GM19463 (cell line): Measurements from ENCODE around the gene PGM2.
"Not testable (repeated sequence)": the region's sequence is repeated elsewhere in the genome, so short reads cannot be mapped to it uniquely, and the experiment has no call there.

Source experiments
- ATAC-seq: cut with Tn5 transposase; IDR thresholded peaks from one replicate; pipeline ENCODE4 v1.9.1; 2021; ENCODE audit warnings: mild to moderate bottlenecking, moderate library complexity; ENCODE audit not compliant: unreplicated experiment

The PGM2 gene

GRCh38 chr4:37826295-37827029 is at the start of gene PGM2:
PGM2 (plus strand) TSS chr4:37826686; CDS start chr4:37826733, 47 bp downstream.
- peak; percentile 98 for ATAC-seq

GRCh38 chr4:37779896-37780295 is 46.6 kb upstream of the PGM2 start:
- ATAC-seq = no peak

DNA sequence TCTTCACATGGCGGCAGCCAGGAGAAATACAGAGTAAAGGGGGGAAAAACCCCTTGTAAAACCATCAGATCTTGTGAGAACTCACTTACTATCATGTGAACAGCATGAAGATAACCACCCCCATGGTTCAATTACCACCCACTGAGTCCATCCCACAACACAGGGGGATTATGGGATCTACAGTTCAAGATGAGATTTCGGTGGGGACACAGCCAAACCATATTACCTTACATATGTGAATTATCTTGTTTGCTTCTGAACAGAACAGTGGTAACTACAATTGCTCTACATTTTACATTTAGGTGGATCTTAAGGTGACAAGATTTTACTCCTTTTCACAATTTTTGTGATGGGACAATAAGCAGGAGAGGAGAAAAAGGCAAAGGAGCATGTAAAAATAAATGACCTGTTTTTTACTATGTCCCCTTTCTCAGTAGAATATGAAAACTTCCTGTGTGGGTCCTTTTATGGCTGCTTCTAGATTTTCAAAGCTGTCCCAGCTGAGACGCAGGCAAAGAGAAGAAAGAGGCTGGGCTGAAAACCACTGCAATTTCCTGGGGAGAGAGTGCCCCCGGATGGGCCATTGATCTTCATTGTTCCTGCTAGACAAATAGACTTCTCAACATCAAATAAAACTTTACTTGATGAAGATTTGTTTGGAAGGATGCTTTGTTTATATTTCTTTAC is 45.9 kb upstream of the PGM2 start:
- no peak for ATAC-seq

DNA sequence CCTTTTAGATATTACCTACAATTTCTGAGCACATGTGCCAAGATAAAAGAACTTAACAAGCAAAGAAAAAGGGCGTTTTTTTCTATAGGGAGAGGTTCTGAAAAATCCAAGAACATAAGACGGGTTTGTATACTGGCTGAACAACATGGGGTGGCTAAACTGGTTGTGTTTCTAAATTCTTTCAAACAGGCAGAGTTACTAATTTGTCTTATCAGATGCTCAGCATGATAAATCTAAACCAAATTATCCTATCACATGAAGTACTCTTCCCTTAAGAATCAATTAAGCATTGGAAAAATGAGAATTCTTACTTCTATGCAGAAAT is 45.4 kb upstream of the PGM2 start:
- ATAC-seq = no peak

- ATAC-seq = not testable (repeated sequence)
Measured at GRCh38 chr4:37786267-37786666, 40.2 kb upstream of the PGM2 start.

DNA sequence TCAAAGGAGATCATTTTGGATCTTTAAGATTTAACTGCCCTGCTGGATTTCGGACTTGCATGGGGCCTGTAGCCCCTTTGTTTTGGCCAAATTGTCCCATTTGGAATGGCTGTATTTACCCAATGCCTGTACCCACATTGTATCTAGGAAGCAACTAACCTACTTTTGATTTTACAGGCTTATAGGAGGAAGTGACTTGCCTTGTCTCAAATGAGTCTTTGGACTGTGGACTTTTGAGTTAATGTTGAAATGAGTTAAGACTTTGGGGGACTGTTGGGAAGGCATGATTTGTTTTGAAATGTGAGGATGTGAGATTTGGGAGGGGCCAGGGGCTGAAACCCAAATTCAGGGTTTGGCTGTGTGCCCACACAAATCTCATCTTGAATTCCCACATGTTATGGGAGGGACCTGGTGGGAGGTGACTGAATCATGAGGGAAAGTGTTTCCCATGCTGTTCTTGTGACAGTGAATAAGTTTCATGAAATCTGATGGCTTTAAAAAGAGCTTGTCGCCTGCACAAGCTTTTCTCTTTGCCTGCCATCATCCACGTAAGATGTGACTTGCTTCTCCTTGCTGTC is 38.5 kb upstream of the PGM2 start:
- not testable (repeated sequence) for ATAC-seq

DNA sequence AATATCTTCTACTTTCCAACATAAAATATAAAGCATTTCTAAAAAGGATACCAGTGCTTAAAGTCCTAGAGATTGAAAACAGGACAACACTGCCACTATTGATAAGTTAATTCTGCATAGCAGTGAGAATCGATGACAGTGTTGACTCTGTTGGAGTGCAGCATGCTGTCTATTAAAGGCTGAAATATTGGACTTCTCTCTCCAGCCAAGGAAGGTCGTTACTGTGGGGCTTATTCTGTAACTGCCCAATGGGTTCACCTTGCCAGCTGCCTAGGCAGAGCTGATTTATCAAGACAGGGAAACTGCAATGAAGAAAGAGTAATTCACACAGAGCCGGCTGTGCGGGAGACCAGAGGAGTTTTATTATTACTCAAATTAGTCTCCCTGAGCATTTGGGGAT is 37.7 kb upstream of the PGM2 start:
- no peak for ATAC-seq

- ATAC-seq = no peak
Measured at GRCh38 chr4:37792241-37792640, 34.2 kb upstream of the PGM2 start.

- ATAC-seq = no peak
Measured at GRCh38 chr4:37793562-37793961, 32.9 kb upstream of the PGM2 start.

- no peak for ATAC-seq
Measured at GRCh38 chr4:37794056-37794455, 32.4 kb upstream of the PGM2 start.

DNA sequence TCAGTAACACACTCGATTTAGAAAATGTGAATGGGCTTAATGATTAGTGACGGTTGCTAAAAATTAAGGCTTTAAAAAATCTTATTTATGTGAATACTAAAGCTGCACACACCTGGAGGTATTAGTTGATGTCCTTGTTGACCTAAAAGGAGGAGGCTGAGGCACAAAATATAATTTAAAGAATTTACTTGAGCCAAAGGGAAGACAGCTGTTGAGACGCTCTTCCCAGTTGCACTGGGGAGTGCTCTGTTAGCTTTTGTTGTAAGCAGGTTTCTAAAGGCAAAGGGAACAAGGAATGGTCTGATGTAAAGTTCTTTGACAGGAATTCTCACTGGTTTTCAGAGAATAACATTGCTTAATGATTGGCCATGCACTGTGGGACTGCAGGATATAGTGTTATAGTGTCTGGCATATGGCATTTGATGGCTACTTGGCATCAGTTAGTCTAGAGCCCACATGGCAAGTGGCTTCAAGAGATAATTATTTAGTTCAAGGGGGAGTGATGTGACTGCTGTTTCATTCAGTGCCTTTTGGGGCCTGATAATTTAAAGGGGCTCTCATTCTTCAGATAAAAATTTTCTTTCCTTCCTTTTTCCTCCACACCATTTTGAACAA is 30.8 kb upstream of the PGM2 start:
- no peak for ATAC-seq

DNA sequence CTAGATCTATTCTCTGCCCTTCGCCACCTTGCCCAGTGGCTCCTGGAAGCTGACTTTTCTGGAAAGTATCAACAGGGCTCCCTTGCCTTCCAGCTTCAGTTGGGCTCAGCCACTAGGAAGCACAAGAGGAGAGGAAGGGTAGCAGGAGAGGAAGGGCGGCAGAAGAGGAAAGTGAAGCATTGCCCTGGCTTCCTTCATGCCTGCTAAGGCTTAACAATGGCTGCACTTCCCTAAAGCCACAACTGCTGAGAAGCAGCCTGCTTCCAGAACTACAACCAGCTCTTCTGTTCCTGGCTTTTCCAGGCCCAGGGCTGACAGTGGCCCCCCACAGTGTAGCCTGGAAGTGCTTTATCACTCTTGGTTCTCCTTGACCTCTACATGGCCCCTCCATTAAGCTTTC is 29.1 kb upstream of the PGM2 start:
- no peak for ATAC-seq

- no peak for ATAC-seq
Measured at GRCh38 chr4:37797923-37798322, 28.6 kb upstream of the PGM2 start.

GRCh38 chr4:37798616-37799015 is 27.9 kb upstream of the PGM2 start:
- ATAC-seq = no peak

DNA sequence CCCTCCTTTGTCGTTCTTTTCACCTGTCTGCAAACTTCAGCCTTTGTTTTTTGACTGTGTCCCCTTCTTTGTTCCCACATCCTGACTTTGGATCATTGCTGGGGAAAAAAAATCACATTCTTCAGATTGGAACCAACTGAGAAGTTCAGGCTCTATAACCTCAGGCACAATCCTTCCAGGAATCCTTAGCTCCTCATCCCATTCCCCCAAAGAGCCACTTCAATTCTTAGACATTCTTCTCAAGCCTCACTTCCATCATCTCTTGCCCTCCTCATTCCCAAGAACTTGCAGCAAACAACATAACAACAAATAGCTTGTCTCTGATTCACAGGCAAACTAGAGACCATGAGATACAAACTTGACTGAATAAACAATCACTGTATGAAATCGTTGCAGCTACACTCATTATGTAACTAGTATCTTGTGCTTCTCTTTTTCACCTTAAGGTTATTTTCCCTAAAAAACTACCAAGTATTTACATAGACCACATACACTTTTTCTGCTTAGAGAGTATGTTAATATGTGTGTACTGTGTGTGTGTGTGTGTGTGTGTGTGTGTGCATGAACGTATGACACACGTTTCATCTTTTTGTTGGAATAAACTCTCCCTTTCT is 26.4 kb upstream of the PGM2 start:
- ATAC-seq = no peak

DNA sequence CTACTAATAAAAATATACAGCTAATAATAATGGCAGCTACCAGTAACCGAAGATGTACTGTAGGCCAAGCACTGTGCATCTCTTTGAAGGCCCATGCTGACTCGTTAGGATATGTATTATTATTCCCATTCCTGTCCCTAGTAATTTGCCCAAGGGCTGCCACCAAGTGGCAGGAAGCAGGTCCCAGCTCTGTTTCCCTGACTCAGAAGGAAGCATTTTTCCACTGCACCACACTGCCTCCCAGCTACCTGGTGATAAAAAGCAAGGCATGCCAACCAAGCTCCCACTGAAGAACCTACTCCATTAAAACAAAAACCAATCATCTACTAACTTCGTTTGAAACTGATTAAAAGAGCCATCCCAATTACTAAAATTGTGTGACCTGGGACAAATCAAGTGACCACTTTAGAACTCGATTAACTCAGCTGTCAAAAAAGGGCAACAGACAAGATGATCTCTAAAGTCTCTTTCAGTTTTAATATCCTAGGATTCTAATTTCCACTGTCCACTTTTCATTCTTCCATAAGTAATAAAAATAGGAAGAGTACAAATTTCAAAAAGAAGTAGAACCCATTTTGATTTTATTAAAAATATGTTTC is 24.3 kb upstream of the PGM2 start:
- ATAC-seq = no peak

GRCh38 chr4:37803348-37803973 is 23.0 kb upstream of the PGM2 start:
- ATAC-seq = no peak

- no peak for ATAC-seq
Measured at GRCh38 chr4:37805091-37805490, 21.4 kb upstream of the PGM2 start.

GRCh38 chr4:37812713-37813112 is 13.8 kb upstream of the PGM2 start:
- no peak for ATAC-seq

- no peak for ATAC-seq
Measured at GRCh38 chr4:37815591-37815990, 10.9 kb upstream of the PGM2 start.

- no peak for ATAC-seq
Measured at GRCh38 chr4:37816006-37816405, 10.5 kb upstream of the PGM2 start.
